Measurements from ENCODE around the gene CNFN.
A peak's percentile ranks its signal among the peaks of the same experiment; 100 is the strongest.

The CNFN gene

GRCh38 chr19:42406111-42406510, 16.0 kb upstream of the CNFN start:
- Histone ChIP-seq H3K27ac (ENCODE audit: low read length) (no peak overlapping the region), H3K27me3 (ENCODE audit: low read depth, low read length) (no peaks in the 10 kb centered on the region), H3K4me3 (ENCODE audit: low read length) (no peak overlapping the region), H3K4me1 (ENCODE audit: low read length) (no peaks in the 10 kb centered on the region), H3K9me3 (ENCODE audit: insufficient read depth, low read length) (no peaks in the 10 kb centered on the region), H3K9ac (ENCODE audit: low read length) (no peak overlapping the region), H3K4me2 (ENCODE audit: low read length) (no peak overlapping the region), H3K79me2 (ENCODE audit: low read length) (no peaks in the 10 kb centered on the region), H3K36me3 (replicated peaks; ENCODE audit: low read depth, low read length) (peaks cover 16% of the 10 kb centered on the region), H2AFZ (ENCODE audit: low read depth, low read length) (no peak overlapping the region), H4K20me1 (ENCODE audit: insufficient read depth, low read length) (peaks cover 3% of the 10 kb centered on the region)
- TF ChIP-seq EZH2phosphoT487 (IDR thresholded peaks at IDR 0.05; ENCODE audit: low read depth) (no peak), CTCF (IDR thresholded peaks at IDR 0.05; ENCODE audit: low read depth, low read length) (no peak)

GRCh38 chr19:42403586-42403985, 13.5 kb upstream of the CNFN start:
- Histone ChIP-seq H3K27ac (ENCODE audit: low read length) (no peak overlapping the region), H3K4me2 (ENCODE audit: low read length) (no peak overlapping the region), H3K27me3 (ENCODE audit: low read depth, low read length) (no peaks in the 10 kb centered on the region), H3K9ac (ENCODE audit: low read length) (no peak overlapping the region), H3K36me3 (replicated peaks; ENCODE audit: low read depth, low read length) (peaks cover 16% of the 10 kb centered on the region), H3K4me1 (ENCODE audit: low read length) (no peaks in the 10 kb centered on the region), H3K79me2 (ENCODE audit: low read length) (no peaks in the 10 kb centered on the region), H4K20me1 (ENCODE audit: insufficient read depth, low read length) (no peaks in the 10 kb centered on the region; the same call in 1 of the 2 replicates), H3K4me3 (ENCODE audit: low read length) (no peak overlapping the region), H2AFZ (ENCODE audit: low read depth, low read length) (no peak overlapping the region), H3K9me3 (ENCODE audit: insufficient read depth, low read length) (no peaks in the 10 kb centered on the region)
- TF ChIP-seq EZH2phosphoT487 (IDR thresholded peaks at IDR 0.05; ENCODE audit: low read depth) (no peak), CTCF (IDR thresholded peaks at IDR 0.05; ENCODE audit: low read depth, low read length) (no peak)

GRCh38 chr19:42402376-42403116, 12.4 kb upstream of the CNFN start:
- H3K4me2 ChIP-seq (ENCODE audit: low read length): peak overlapping the region; percentile 71
- H3K9ac ChIP-seq (ENCODE audit: low read length): no peak overlapping the region
- peaks cover 14% of the 10 kb centered on the region for H3K36me3 ChIP-seq (replicated peaks; ENCODE audit: low read depth, low read length)
- H3K9me3 ChIP-seq (ENCODE audit: insufficient read depth, low read length): no peaks in the 10 kb centered on the region
- H3K27me3 ChIP-seq (ENCODE audit: low read depth, low read length): no peaks in the 10 kb centered on the region
- TF ChIP-seq EZH2phosphoT487 (IDR thresholded peaks at IDR 0.05; ENCODE audit: low read depth): no peak
- H3K79me2 ChIP-seq (ENCODE audit: low read length): peaks cover 5% of the 10 kb centered on the region
- H2AFZ ChIP-seq (ENCODE audit: low read depth, low read length): no peak overlapping the region
- H3K4me1 ChIP-seq (ENCODE audit: low read length): peaks cover 5% of the 10 kb centered on the region
- H3K4me3 ChIP-seq (ENCODE audit: low read length): peak overlapping the region; percentile 71
- H3K27ac ChIP-seq (ENCODE audit: low read length): no peak overlapping the region
- H4K20me1 ChIP-seq (ENCODE audit: insufficient read depth, low read length): no peaks in the 10 kb centered on the region; the same call in 1 of the 2 replicates

- Histone ChIP-seq H3K27ac (ENCODE audit: low read length) (no peak overlapping the region), H4K20me1 (ENCODE audit: insufficient read depth, low read length) (no peaks in the 10 kb centered on the region), H3K79me2 (ENCODE audit: low read length) (peaks cover 8% of the 10 kb centered on the region), H3K4me3 (ENCODE audit: low read length) (peak overlapping the region; percentile 71), H3K4me2 (ENCODE audit: low read length) (peak overlapping the region; percentile 71), H3K27me3 (ENCODE audit: low read depth, low read length) (no peaks in the 10 kb centered on the region), H3K4me1 (ENCODE audit: low read length) (peaks cover 6% of the 10 kb centered on the region), H2AFZ (ENCODE audit: low read depth, low read length) (no peak overlapping the region), H3K36me3 (replicated peaks; ENCODE audit: low read depth, low read length) (peaks cover 12% of the 10 kb centered on the region), H3K9ac (ENCODE audit: low read length) (peak overlapping the region; percentile 43), H3K9me3 (ENCODE audit: insufficient read depth, low read length) (no peaks in the 10 kb centered on the region)
- TF ChIP-seq EZH2phosphoT487 (IDR thresholded peaks at IDR 0.05; ENCODE audit: low read depth) (no peak), CTCF (IDR thresholded peaks at IDR 0.05; ENCODE audit: low read depth, low read length) (peak; percentile 90)
Observed at GRCh38 chr19:42401365-42402303, 11.5 kb upstream of the CNFN start.

Measured in OCI-LY3 (cell line).